AG04449 (cell line): ENCODE data around the gene TBL1X.

Source experiments
- CTCF ChIA-PET: fragments of 350-600 bp; formaldehyde crosslinking; extraction: SDS; loops from one replicate; lab custom pipeline; 2021; ENCODE audit warnings: antibody characterized with exemption; lab: Yijun Ruan, JAX
- POLR2A ChIA-PET: fragments of 400-600, 350-600 bp; formaldehyde crosslinking; extraction: SDS; loops from one replicate; lab custom pipeline; 2020; ENCODE audit warnings: antibody characterized with exemption, inconsistent platforms; lab: Yijun Ruan, JAX
- DNase-seq: peaks from one replicate; pipeline ENCODE4 v3.0.0-alpha.2; 2010; ENCODE audit warnings: low read depth, low spot score
- H3K4me3 ChIP-seq: 2 replicates; pipeline ENCODE4 v1.5.1; 2011; ENCODE audit warnings: low read depth, mild to moderate bottlenecking, control low read depth, low read length
- TF ChIP-seq, protein P1 (sequence below): IDR thresholded peaks from one replicate; pipeline ENCODE4 v1.5.1; 2011; ENCODE audit warnings: mild to moderate bottlenecking, moderate library complexity, low read length, control low read depth, inconsistent platforms; ENCODE audit not compliant: insufficient read depth; ENCODE audit errors: missing control alignments

TBL1X gene

GRCh38 chrX:9738151-9738550, 273.3 kb downstream of the TBL1X start:
- ChIA-PET CTCF (no interaction called here), POLR2A (no interaction called here)
- no peak overlapping the region for H3K4me3 ChIP-seq
- DNase-seq = no peak
- TF ChIP-seq, protein P1, sequence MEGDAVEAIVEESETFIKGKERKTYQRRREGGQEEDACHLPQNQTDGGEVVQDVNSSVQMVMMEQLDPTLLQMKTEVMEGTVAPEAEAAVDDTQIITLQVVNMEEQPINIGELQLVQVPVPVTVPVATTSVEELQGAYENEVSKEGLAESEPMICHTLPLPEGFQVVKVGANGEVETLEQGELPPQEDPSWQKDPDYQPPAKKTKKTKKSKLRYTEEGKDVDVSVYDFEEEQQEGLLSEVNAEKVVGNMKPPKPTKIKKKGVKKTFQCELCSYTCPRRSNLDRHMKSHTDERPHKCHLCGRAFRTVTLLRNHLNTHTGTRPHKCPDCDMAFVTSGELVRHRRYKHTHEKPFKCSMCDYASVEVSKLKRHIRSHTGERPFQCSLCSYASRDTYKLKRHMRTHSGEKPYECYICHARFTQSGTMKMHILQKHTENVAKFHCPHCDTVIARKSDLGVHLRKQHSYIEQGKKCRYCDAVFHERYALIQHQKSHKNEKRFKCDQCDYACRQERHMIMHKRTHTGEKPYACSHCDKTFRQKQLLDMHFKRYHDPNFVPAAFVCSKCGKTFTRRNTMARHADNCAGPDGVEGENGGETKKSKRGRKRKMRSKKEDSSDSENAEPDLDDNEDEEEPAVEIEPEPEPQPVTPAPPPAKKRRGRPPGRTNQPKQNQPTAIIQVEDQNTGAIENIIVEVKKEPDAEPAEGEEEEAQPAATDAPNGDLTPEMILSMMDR = no peak

DNA sequence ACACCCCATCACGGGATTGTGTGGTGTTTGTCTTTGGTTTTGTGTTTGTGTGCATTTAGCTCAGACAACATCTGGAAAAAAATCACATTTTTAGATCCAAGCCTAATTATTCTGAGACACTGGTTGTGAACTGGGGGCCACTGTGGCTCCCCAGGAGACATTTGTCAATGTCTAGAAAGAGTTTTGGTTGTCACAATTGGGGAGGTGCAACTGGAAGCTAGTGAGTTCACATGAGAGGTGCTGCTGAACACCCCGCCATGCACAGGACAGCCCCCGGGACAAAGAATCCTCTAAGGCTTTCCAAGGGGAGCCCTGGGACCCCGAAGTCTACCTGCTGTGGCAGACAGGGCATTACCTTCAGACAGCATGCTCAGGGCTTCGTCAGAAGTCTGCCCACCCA, 274.3 kb downstream of the TBL1X start:
- no peak overlapping the region for H3K4me3 ChIP-seq
- DNase-seq = no peak
- TF ChIP-seq, protein P1 = no peak
- ChIA-PET POLR2A (no interaction called here), CTCF (no interaction called here)

- ChIA-PET POLR2A (no interaction called here), CTCF (no interaction called here)
- TF ChIP-seq, protein P1 = no peak
- no peak for DNase-seq
- H3K4me3 ChIP-seq = no peak overlapping the region
Measured at GRCh38 chrX:9745417-9746115, 280.7 kb downstream of the TBL1X start.

DNA sequence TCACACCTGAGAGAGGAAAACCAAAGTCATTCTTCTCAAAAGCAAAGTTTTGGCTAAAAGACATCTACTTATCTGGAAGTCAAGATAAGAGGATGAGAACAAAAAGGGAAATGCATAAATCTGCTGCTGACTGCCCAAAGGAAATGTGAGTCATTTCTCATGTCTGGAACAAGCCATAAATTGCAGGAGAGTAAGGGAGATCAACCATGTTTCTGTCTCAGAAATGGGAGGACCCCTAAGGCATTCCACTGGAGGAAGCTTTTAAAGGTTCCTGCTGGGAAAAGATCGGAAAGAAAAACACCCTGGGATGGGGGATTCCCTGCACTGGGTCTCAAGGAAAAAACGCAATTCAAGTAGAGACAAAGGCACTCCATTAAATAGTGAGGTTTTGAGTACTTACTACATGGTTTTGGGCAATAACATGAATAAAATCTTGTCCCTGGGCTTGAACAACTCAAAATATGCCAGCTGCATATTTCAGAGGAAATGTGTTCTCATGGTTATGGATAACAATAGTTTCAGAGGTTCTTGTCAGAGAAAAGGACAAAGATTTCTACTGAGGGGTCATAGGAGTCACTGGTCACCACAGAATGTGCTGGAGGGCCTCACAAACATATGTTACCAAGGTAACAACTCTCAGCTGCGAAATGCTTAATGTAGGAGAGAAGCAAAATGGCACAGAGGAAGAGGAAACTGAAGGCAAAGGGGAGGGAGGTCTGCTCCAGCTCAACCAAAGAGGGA, 281.5 kb downstream of the TBL1X start:
- H3K4me3 ChIP-seq = no peak overlapping the region
- ChIA-PET CTCF (no interaction called here), POLR2A (no interaction called here)
- TF ChIP-seq, protein P1 = no peak
- no peak for DNase-seq

- DNase-seq = no peak
- POLR2A ChIA-PET = no interaction called here
- CTCF ChIA-PET = no interaction called here
- TF ChIP-seq, protein P1 = no peak
- no peak overlapping the region for H3K4me3 ChIP-seq
Measured at GRCh38 chrX:9747644-9748043, 282.8 kb downstream of the TBL1X start.

- TF ChIP-seq, protein P1 = no peak
- CTCF ChIA-PET = no interaction called here
- no peak for DNase-seq
- POLR2A ChIA-PET = no interaction called here
- no peak overlapping the region for H3K4me3 ChIP-seq
Measured at GRCh38 chrX:9749146-9749692, 284.4 kb downstream of the TBL1X start.
